GM23338 (cell line): ENCODE results near the gene ACSS3. TPM values are rescaled to one million over a fixed set of nuclear protein-coding genes. Genes with fewer than 3 reads are reported as not detected.

Source experiments
- ATAC-seq: fragments of 200-7000 bp; cut with Tn5 transposase; 3 replicates; pipeline ENCODE4 v1.9.1; 2020
- DNase-seq: peaks from one replicate; pipeline ENCODE4 v3.0.0-alpha.2; 2015; ENCODE audit warnings: low spot score
- H2AFZ ChIP-seq: fragments of 200-600 bp; sonication (generic); 2 replicates; pipeline ENCODE4 v1.8.0; 2016; ENCODE audit warnings: antibody characterized with exemption, mild to moderate bottlenecking, moderate library complexity
- H3F3A ChIP-seq: fragments of 200-600 bp; sonication (generic); replicated peaks from 2 replicates; pipeline ENCODE4 v1.8.0; 2017; ENCODE audit warnings: antibody characterized with exemption, mixed run types, low read depth
- H3K27ac ChIP-seq: fragments of 200-600 bp; sonication (generic); 2 replicates; pipeline ENCODE4 v1.6.1; 2016; ENCODE audit warnings: low read depth
- H3K27me3 ChIP-seq: fragments of 200-600 bp; sonication (generic); 2 replicates; pipeline ENCODE4 v1.8.0; 2016; ENCODE audit warnings: mild to moderate bottlenecking, mixed run types, moderate library complexity; ENCODE audit not compliant: insufficient read depth
- H3K36me3 ChIP-seq: fragments of 200-600 bp; sonication (generic); 2 replicates; pipeline ENCODE4 v1.8.0; 2016; ENCODE audit warnings: mild to moderate bottlenecking; ENCODE audit not compliant: insufficient read depth
- H3K4me1 ChIP-seq: fragments of 200-600 bp; sonication (generic); 2 replicates; pipeline ENCODE4 v1.8.0; 2016; ENCODE audit warnings: mild to moderate bottlenecking, moderate library complexity; ENCODE audit not compliant: insufficient read depth
- H3K4me2 ChIP-seq: fragments of 200-600 bp; sonication (generic); 2 replicates; pipeline ENCODE4 v1.7.1; 2017; ENCODE audit warnings: mixed run types
- H3K4me3 ChIP-seq: fragments of 200-600 bp; sonication (generic); 2 replicates; pipeline ENCODE4 v1.6.1; 2016; ENCODE audit warnings: mixed run types
- H3K79me2 ChIP-seq: fragments of 200-600 bp; sonication (generic); replicated peaks from 2 replicates; pipeline ENCODE4 v1.8.0; 2017; ENCODE audit warnings: mild to moderate bottlenecking; ENCODE audit not compliant: insufficient read depth
- H3K9me2 ChIP-seq: fragments of 200-600 bp; sonication (generic); 2 replicates; pipeline ENCODE4 v1.8.0; 2017; ENCODE audit not compliant: insufficient read depth
- H4K20me1 ChIP-seq: fragments of 200-600 bp; sonication (generic); replicated peaks from 2 replicates; pipeline ENCODE4 v1.8.0; 2017; ENCODE audit warnings: mild to moderate bottlenecking; ENCODE audit not compliant: insufficient read depth
- H3K27ac Mint-ChIP-seq: 2 replicates; pipeline ENCODE4 v1.8.0; 2020; ENCODE audit warnings: inconsistent platforms, mild to moderate bottlenecking, moderate library complexity, mixed read lengths
- H3K27me3 Mint-ChIP-seq: 3 replicates; pipeline ENCODE4 v1.8.0; 2022; ENCODE audit warnings: low read depth, mild to moderate bottlenecking, moderate library complexity, mixed read lengths, inconsistent platforms; ENCODE audit not compliant: insufficient read depth, poor library complexity
- H3K36me3 Mint-ChIP-seq: 3 replicates; pipeline ENCODE4 v1.8.0; 2021; ENCODE audit warnings: low read depth, mild to moderate bottlenecking, inconsistent platforms, moderate library complexity, mixed read lengths
- H3K4me1 Mint-ChIP-seq: 3 replicates; pipeline ENCODE4 v1.8.0; 2020; ENCODE audit warnings: mild to moderate bottlenecking, inconsistent platforms, mixed read lengths
- H3K4me3 Mint-ChIP-seq: 3 replicates; pipeline ENCODE4 v1.8.0; 2021; ENCODE audit warnings: moderate library complexity, mild to moderate bottlenecking, inconsistent platforms, mixed read lengths
- H3K9me3 Mint-ChIP-seq: 3 replicates; pipeline ENCODE4 v1.8.0; 2020; ENCODE audit warnings: moderate library complexity, mild to moderate bottlenecking, inconsistent platforms, mixed read lengths
- EZH2 ChIP-seq: fragments of 200-600 bp; sonication (generic); IDR thresholded peaks from one replicate; pipeline ENCODE4 v1.8.0; 2017; ENCODE audit warnings: antibody characterized with exemption, mild to moderate bottlenecking, low read depth; ENCODE audit not compliant: unreplicated experiment
- JUNB ChIP-seq: IDR thresholded peaks from one replicate; pipeline ENCODE4 v1.6.1; 2016; ENCODE audit warnings: antibody characterized with exemption; ENCODE audit not compliant: unreplicated experiment
- POLR2AphosphoS5 ChIP-seq: IDR thresholded peaks from 2 replicates; pipeline ENCODE4 v1.6.1; 2016; ENCODE audit warnings: antibody characterized with exemption, low read depth
- polyA plus RNA-seq: library from polyadenylated mRNA; unstranded; fragments of >200 nt; fragmentation: Nextera tagmentation; extraction: Ambion mirVana; gene quantifications from 2 replicates; pipeline ENCODE4 v1.2.1, GENCODE V29; 2016
- total RNA-seq: library from RNA; depleted of rRNA; stranded (reverse); fragments of >200 nt; shearing (Covaris generic); gene quantifications from 2 replicates; pipeline ENCODE4 v1.2.3, GENCODE V29; 2014
- TF ChIP-seq, protein P1 (sequence below): IDR thresholded peaks from 2 replicates; pipeline ENCODE4 v1.6.1; 2016; ENCODE audit warnings: antibody characterized with exemption
- TF ChIP-seq, protein P2 (sequence below): IDR thresholded peaks from one replicate; pipeline ENCODE4 v1.6.1; 2018; ENCODE audit warnings: antibody characterized with exemption; ENCODE audit not compliant: unreplicated experiment
- TF ChIP-seq, protein P3 (sequence below): fragments of 250-450 bp; sonication (Bioruptor Pico); IDR thresholded peaks from 2 replicates; pipeline ENCODE4 v1.5.0; 2020; ENCODE audit warnings: mild to moderate bottlenecking, moderate library complexity

Gene ACSS3
- total and polyA plus RNA-seq, 2 experiments from 2014 or later: 7.4 to 28.9 TPM

DNA sequence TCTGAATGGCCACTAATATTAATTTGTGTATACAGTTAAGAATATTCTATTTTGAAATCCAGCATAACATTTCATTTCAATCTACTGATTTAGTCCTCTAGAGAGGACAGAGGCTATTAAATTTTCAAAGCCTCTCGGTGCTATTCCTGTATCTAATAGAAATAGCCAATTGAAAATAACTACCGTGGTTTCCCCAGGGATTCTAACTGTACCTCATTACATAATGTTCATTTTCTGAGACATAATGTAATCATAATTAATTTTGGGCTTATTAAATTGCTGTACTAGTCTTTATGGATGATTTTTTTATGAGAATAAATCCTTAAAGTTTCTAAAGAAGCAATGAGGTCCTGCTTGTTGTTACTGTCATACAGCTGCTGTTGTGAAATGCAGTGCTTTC lies 38.6 kb upstream of the ACSS3 start (continued):
- TF ChIP-seq, protein P1, sequence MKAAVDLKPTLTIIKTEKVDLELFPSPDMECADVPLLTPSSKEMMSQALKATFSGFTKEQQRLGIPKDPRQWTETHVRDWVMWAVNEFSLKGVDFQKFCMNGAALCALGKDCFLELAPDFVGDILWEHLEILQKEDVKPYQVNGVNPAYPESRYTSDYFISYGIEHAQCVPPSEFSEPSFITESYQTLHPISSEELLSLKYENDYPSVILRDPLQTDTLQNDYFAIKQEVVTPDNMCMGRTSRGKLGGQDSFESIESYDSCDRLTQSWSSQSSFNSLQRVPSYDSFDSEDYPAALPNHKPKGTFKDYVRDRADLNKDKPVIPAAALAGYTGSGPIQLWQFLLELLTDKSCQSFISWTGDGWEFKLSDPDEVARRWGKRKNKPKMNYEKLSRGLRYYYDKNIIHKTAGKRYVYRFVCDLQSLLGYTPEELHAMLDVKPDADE: no peak
- TF ChIP-seq, protein P2, sequence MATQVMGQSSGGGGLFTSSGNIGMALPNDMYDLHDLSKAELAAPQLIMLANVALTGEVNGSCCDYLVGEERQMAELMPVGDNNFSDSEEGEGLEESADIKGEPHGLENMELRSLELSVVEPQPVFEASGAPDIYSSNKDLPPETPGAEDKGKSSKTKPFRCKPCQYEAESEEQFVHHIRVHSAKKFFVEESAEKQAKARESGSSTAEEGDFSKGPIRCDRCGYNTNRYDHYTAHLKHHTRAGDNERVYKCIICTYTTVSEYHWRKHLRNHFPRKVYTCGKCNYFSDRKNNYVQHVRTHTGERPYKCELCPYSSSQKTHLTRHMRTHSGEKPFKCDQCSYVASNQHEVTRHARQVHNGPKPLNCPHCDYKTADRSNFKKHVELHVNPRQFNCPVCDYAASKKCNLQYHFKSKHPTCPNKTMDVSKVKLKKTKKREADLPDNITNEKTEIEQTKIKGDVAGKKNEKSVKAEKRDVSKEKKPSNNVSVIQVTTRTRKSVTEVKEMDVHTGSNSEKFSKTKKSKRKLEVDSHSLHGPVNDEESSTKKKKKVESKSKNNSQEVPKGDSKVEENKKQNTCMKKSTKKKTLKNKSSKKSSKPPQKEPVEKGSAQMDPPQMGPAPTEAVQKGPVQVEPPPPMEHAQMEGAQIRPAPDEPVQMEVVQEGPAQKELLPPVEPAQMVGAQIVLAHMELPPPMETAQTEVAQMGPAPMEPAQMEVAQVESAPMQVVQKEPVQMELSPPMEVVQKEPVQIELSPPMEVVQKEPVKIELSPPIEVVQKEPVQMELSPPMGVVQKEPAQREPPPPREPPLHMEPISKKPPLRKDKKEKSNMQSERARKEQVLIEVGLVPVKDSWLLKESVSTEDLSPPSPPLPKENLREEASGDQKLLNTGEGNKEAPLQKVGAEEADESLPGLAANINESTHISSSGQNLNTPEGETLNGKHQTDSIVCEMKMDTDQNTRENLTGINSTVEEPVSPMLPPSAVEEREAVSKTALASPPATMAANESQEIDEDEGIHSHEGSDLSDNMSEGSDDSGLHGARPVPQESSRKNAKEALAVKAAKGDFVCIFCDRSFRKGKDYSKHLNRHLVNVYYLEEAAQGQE: no peak

DNA sequence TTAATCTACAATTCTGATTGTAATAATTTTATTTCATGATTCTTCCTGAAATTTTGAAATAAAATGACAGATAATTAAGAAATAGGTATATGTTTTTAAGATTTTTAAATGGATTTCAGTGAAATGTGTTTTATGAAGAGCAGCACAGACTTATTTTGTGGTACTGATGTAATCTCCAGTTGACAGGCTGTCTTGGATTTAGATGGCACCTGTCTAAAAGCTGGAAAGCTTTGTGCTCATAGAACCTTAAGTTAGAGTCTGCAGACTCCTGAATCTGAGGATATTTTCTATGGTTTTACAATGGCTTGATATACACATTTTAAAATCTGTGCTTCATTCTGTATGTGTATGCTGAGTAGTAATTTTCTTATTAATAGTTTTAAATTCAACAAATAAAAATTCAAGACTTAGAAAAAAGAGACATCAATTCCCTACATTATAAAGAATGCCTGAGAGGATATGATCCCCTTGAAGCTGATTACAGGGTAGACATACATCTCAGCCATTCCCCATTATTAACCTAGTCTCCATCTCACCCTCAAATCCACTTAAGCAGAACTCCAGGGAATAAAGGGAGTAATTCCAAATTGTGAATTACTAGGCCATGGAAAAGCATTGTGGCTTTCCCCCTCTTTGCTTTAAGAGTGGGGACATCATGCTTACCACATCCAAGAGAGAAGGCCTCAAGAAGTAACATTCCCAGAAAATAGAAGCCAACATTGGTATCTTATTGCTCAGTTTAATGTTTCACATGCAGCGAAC lies 33.7 kb upstream of the ACSS3 start:
- Mint-ChIP-seq H3K9me3 (peaks cover 3% of the 10 kb centered on the region; the same call in 1 of the 3 replicates), H3K36me3 (no peaks in the 10 kb centered on the region), H3K27me3 (peaks cover 2% of the 10 kb centered on the region), H3K4me1 (no peaks in the 10 kb centered on the region), H3K4me3 (no peak overlapping the region), H3K27ac (no peak overlapping the region)
- no peaks in the 10 kb centered on the region for H3K9me2 ChIP-seq
- H3K4me1 ChIP-seq: no peaks in the 10 kb centered on the region
- no peak for ATAC-seq
- no peaks in the 10 kb centered on the region for H3F3A ChIP-seq
- H3K27ac ChIP-seq: no peak overlapping the region
- H2AFZ ChIP-seq: no peak overlapping the region
- H3K4me2 ChIP-seq: no peak overlapping the region
- DNase-seq: no peak
- TF ChIP-seq, protein P2: no peak
- TF ChIP-seq POLR2AphosphoS5 (no peak), JUNB (no peak), EZH2 (no peak)
- TF ChIP-seq, protein P3, sequence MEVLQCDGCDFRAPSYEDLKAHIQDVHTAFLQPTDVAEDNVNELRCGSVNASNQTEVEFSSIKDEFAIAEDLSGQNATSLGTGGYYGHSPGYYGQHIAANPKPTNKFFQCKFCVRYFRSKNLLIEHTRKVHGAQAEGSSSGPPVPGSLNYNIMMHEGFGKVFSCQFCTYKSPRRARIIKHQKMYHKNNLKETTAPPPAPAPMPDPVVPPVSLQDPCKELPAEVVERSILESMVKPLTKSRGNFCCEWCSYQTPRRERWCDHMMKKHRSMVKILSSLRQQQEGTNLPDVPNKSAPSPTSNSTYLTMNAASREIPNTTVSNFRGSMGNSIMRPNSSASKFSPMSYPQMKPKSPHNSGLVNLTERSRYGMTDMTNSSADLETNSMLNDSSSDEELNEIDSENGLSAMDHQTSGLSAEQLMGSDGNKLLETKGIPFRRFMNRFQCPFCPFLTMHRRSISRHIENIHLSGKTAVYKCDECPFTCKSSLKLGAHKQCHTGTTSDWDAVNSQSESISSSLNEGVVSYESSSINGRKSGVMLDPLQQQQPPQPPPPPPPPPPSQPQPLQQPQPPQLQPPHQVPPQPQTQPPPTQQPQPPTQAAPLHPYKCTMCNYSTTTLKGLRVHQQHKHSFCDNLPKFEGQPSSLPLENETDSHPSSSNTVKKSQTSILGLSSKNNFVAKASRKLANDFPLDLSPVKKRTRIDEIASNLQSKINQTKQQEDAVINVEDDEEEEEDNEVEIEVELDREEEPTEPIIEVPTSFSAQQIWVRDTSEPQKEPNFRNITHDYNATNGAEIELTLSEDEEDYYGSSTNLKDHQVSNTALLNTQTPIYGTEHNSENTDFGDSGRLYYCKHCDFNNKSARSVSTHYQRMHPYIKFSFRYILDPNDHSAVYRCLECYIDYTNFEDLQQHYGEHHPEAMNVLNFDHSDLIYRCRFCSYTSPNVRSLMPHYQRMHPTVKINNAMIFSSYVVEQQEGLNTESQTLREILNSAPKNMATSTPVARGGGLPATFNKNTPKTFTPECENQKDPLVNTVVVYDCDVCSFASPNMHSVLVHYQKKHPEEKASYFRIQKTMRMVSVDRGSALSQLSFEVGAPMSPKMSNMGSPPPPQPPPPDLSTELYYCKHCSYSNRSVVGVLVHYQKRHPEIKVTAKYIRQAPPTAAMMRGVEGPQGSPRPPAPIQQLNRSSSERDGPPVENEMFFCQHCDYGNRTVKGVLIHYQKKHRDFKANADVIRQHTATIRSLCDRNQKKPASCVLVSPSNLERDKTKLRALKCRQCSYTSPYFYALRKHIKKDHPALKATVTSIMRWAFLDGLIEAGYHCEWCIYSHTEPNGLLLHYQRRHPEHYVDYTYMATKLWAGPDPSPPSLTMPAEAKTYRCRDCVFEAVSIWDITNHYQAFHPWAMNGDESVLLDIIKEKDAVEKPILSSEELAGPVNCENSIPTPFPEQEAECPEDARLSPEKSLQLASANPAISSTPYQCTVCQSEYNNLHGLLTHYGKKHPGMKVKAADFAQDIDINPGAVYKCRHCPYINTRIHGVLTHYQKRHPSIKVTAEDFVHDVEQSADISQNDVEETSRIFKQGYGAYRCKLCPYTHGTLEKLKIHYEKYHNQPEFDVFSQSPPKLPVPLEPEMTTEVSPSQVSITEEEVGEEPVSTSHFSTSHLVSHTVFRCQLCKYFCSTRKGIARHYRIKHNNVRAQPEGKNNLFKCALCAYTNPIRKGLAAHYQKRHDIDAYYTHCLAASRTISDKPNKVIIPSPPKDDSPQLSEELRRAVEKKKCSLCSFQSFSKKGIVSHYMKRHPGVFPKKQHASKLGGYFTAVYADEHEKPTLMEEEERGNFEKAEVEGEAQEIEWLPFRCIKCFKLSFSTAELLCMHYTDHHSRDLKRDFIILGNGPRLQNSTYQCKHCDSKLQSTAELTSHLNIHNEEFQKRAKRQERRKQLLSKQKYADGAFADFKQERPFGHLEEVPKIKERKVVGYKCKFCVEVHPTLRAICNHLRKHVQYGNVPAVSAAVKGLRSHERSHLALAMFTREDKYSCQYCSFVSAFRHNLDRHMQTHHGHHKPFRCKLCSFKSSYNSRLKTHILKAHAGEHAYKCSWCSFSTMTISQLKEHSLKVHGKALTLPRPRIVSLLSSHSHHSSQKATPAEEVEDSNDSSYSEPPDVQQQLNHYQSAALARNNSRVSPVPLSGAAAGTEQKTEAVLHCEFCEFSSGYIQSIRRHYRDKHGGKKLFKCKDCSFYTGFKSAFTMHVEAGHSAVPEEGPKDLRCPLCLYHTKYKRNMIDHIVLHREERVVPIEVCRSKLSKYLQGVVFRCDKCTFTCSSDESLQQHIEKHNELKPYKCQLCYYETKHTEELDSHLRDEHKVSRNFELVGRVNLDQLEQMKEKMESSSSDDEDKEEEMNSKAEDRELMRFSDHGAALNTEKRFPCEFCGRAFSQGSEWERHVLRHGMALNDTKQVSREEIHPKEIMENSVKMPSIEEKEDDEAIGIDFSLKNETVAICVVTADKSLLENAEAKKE: no peak
- H3K79me2 ChIP-seq: no peaks in the 10 kb centered on the region
- H4K20me1 ChIP-seq: no peaks in the 10 kb centered on the region
- no peaks in the 10 kb centered on the region for H3K27me3 ChIP-seq
- no peaks in the 10 kb centered on the region for H3K36me3 ChIP-seq
- no peak overlapping the region for H3K4me3 ChIP-seq
